Skin epidermis (tissue), 12 donors: ENCODE results near the gene RASSF5.

Source experiments
- H3K27ac ChIP-seq, 21 experiments: fragments of 200-600 bp; sonication (generic) in 11 of 21; one replicate each; pipeline ENCODE4 v1.5.0; 2020; ENCODE audit warnings: mild to moderate bottlenecking in 3 of 21, inconsistent platforms in 2 of 21, moderate library complexity in 2 of 21
- H3K4me3 ChIP-seq, 7 experiments: fragments of 200-600 bp; sonication (generic) in 2 of 7; one replicate each; pipeline ENCODE4 v1.5.0; 2020; ENCODE audit warnings: inconsistent platforms in 2 of 7, mild to moderate bottlenecking in 2 of 7, moderate library complexity in 1 of 7

Gene RASSF5

DNA sequence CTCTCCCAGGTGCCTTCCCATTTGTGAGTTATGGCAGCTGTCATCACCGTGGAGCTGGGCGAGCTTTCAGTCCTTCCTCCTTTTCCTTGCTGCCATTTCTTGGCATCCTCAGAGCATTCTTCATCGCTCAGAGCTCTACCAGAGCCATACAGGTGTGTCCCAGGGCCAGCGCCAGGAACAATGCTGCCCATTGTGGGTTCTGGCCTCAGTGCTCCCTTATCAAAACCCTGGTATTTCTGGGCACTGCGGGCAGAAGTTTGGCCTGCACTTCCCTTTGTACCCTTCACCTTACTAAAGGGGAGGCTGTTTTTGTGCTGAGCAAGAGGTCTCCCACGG, 28.5 kb downstream of the RASSF5 start:
- H3K27ac ChIP-seq, result no peak overlapping the region
- no peak overlapping the region for H3K4me3 ChIP-seq

DNA sequence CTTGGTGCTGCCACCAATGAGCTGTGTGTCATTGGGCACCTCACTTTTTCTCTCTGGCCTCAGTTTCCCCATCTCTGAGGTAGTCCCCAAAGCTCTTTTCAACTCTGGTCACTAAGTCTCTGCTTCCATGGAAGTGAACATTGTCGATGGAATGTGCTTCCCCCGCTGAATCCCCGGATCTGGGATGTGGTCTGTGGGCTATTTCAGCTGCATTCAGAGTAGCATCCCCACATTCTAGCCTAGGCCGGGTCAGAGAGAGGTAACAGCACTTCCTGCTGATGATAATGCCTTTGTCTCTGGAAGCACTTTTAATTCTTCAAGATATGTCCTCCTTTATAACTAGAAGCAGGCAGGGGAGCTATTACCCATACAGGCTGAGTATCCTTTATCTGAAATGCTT, 29.8 kb downstream of the RASSF5 start:
- Histone ChIP-seq H3K4me3 (no peak overlapping the region), H3K27ac (no peak overlapping the region)

DNA sequence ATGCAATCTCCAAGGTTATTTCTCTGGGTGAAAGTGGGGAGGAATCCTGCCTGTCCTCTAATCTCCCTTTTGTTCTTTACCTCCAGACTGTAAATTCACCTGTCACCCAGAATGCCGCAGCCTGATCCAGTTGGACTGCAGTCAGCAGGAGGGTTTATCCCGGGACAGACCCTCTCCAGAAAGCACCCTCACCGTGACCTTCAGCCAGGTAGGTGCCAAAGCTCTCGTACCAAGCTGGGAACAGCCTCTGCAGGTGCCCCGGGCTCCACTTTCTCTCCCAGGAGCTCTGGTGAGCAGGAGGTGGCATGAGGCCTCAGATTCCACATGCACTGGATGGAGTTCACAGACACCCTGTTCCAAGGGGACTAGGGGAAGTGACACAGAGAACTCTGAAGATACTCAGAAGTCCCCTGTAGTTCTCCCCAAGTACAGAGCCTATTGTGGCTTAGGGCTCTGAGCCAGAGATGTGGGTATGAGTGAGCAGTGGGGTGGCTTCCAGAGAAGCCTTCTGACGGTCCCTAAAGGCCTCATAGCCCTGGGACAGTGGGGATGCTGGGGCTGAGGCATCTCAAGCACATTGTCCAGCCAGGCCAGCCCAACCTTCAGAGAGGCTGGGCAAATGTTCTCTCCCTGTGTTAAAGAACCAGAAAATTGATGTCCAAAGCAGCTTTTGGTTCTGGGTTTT, 30.9 kb downstream of the RASSF5 start:
- Histone ChIP-seq H3K27ac (no peak overlapping the region), H3K4me3 (no peak overlapping the region)

DNA sequence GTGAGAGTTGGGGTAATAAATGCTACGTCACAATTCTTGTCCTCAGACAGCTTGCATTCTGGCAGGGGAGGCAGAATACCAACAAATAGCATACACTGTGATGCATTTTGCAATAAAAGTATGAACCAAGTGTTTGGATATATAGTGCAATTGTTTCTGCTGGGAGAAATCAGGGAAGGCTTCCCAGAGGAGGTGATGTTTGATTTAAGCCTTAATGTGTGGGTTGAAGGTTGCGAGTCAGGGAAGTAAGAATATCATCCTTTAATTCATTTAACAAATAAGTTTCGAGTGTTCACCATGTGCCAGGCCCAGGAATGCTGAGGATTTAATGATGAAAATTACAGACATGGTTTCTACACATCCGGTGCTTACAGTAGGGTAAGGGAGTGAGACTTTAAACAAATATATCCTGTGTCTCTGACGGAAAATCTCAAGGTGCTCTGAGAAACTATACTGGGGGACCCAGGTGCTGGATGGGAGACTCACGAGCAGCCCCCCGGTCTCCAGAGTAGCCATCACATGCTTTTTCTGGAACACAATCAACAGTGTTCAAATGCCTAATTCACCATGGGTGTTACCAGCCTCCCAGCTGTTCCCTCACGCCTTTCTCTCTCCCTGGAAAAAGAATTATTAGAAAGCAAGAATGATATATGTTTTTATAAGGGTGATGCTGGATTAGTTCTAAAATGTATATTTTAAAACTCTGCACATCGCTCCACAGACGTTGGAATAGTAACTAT, 31.7 kb downstream of the RASSF5 start:
- no peak overlapping the region for H3K4me3 ChIP-seq
- H3K27ac ChIP-seq, result peak overlapping the region in 3 of 21 experiments; percentile 57 to 67 (median 64)

DNA sequence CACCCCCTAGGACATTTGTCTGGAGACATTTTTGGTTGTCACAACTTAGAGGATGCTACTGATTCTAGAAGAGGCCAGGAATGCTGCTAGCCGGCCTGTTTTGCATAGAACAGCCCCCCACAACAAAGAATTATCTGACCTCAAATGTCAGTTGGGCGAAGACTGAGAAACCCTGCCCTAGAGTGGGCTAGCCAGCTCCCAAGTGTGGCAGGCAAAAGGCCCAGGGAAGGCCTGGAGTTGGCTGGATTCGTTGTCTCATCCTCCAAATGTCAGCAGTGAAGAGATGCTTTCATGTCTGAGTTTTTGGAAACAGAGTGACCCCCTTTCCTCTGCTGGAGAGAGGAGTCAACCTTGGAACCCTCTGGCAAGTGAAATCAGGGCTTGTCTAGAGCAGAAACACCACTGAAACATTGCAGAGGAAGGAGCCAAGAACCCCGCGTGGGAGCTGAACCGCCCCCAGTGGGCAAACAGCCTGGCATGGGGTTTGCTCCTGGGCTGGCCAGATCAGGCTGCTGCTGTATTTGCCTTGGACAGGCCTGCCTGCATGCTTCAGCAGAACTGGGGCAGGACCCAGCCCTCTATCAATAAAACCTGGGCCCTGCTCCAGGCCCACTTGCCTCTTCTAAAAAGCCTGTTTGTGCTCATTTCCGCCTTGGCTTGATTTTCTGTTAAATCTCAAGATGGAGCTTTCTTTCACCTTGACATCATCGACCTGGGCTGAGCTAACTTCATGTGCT, 32.9 kb downstream of the RASSF5 start:
- H3K4me3 ChIP-seq, result no peak overlapping the region
- H3K27ac ChIP-seq, result peak overlapping the region in 12 of 21 experiments; percentile 0 to 67 (median 48)

DNA sequence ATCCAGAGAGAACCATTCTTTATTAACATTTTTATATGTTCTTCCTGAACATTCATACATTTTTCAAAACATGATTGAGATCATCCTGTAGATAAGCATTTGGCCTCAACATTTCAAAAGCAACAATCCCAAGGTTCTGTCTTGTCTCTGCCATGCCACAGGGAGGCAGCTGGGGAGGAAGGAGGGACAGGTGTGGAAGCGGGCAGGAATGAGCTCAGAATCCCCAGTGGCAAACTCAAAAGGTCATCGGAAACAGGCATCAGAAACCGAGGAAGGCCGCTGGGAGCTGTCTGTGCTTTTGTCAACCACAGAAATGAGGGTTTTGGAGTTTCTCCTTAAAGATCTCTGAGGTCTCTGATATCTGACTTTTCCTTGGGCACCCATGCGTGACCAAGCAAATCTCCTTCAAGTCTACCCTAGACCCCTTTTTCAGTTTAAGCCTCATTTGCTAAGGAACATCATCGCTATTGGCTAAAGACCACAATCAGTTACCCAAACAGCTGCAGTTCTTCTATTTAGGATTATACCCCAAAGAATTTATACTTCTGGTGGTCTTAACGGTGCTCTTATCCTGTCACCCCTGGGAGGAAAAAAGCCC, 34.0 kb downstream of the RASSF5 start:
- peak overlapping the region in 6 of 21 experiments; percentile 1 to 64 (median 48) for H3K27ac ChIP-seq
- no peak overlapping the region for H3K4me3 ChIP-seq

DNA sequence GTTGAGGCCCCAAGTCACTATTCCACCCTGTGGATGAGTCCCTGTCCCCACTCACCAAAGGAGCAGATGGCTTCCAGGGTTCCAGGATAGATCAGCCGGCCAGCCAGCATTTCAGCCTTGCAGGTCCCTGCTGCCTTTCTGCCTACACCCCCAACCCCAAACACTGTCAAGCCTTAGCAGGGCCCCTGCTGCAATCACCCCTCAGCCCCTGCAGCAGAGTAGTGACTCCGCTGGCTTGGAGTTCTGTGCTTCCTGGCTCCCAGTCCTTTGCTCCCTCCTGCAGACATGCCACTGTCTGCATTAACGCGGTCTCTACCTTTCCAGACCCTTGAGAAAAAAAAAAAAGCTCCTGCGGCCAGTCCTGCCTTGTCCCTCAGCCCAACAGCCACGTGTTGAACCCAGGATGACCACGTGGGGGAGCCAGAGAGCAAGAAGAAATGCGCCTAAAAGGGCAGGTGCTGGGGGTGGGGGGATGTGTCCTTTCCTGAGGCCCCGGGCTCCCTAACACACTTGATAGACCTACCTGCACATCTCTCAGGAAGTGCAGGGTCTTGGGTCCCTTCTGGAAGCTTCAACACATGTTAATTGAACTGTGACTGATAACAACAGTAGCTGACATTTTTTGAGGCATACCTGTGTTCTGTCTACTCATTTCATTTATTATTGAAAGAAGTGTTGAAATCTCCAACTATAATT, 37.4 kb downstream of the RASSF5 start:
- H3K4me3 ChIP-seq, result no peak overlapping the region
- no peak overlapping the region for H3K27ac ChIP-seq

DNA sequence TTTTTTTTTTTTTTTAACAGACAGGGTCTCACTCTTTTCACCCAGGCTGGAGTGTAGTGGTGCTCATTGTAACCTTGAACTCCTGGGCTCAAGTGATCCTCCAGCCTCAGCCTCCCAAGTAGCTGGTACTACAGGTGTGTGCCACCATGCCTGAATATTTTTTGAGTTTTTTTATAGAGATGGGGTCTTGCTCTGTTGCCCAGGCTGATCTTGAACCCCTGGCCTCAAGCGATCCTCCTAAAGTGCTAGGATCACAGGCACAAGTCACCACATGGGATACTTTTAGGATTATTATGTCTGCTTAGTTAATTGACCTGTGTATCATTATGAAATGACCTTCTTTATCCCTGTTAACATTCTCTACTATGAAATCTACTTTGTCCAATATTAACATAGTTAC, 38.0 kb downstream of the RASSF5 start:
- H3K27ac ChIP-seq, result no peak overlapping the region
- H3K4me3 ChIP-seq, result no peak overlapping the region

DNA sequence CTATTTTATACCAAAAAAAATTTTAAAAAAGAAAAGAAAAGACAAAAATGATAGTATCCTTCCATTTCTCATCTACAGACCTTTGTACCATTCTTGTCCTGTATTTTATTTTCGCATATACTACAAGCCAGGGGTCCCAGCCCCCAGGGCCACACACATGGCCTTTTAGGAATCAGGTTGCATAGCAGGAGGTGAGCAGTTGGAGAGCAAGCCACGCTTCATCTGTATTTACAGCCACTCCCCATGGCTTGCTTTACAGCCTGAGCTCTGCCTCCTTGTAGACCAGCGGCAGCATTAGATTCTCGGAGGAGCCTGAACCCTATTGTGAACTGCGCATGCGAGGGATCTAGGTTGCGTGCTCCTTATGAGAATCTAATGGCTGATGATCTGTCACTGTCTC, 39.8 kb downstream of the RASSF5 start:
- Histone ChIP-seq H3K27ac (no peak overlapping the region), H3K4me3 (no peak overlapping the region)

DNA sequence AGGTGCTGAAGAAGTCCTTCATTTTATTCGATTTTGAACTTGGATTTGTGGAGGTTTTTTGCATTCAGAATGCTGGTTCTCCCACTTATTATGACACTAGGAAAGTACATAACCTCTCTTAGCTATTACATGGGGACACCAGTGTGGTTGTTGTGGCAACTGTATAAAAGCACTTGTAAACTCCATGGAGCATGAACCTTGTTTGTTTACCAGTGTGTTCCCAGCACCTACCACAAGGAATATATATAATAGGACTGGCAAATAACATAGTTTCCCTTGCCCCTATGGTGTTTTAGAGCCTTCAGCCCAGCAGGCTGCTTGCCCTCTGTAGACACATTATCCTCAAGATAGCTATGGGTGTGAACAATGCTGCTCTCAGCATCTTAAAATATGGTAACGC, 43.1 kb downstream of the RASSF5 start:
- H3K27ac ChIP-seq, result no peak overlapping the region
- H3K4me3 ChIP-seq, result no peak overlapping the region

DNA sequence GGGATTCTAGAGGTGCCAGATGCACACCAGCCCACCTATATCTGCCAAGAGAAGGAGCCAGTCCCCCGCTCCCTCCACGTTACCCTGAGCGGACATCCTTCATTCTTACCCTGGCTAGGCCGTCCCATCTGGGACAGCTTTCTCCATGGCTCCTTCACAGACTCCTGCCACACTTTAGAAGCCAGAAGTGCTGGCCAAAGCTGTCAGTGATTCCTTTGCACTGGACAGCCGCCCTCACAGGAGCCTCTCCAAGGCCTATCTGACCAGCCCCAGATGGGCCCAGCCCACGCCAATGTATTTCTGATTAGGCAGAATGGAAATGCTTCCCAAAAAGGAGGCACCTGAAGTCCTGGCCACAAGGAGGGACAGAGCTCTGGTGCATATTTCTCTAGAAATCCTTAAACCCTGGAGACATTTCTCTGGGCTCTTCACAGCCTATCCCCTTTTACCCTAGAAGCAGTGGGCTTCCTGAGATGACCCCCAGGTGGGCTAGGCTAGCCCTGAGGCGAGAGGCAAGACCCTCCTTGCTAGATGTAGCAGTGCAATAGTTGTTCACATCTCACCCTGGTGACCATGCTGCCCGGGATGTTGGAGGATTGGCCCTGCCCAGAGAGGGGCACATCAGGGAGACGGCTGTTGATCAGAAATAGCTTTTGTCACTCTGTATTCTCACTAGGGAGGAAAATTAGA, 44.1 kb downstream of the RASSF5 start:
- Histone ChIP-seq H3K27ac (peak overlapping the region in 4 of 21 experiments; percentile 10 to 70 (median 44)), H3K4me3 (no peak overlapping the region)

DNA sequence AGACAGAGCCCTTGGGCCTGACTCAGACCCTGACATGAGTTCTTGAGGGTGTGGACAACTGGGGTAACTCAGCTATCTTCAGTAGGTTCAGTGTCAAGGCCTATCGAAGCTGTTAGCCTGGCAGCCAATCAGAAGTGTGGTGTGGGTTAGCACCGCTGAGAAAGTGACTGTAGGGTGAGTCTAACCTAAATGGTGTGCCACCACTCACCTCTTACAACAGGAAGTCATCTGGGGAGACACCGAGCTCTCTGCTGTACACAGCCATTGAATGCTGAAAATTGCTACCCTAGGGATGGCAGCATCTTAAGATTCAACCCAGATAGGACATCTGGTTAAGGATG, 44.6 kb downstream of the RASSF5 start:
- Histone ChIP-seq H3K27ac (peak overlapping the region in 3 of 21 experiments; percentile 42 to 70 (median 45)), H3K4me3 (no peak overlapping the region)

DNA sequence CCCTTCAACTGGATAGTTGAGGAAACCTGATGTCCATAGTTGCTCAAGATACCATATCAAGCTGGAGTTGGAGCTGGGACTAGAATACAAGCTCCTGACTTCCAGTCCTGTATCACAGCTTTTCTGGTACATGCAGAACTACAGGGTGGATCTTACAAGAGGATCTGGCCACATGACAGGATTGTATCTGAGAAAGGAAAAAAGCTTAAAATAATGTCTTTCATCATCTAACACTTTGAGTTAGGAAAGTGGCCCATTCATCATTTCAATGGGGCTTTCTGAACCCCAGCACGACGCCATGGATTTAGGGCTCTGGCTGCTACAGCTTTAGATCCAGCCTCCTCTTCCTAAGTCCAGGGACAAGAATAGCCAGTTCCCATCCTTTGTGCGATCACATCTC, 46.9 kb downstream of the RASSF5 start:
- Histone ChIP-seq H3K4me3 (no peak overlapping the region), H3K27ac (no peak overlapping the region)

DNA sequence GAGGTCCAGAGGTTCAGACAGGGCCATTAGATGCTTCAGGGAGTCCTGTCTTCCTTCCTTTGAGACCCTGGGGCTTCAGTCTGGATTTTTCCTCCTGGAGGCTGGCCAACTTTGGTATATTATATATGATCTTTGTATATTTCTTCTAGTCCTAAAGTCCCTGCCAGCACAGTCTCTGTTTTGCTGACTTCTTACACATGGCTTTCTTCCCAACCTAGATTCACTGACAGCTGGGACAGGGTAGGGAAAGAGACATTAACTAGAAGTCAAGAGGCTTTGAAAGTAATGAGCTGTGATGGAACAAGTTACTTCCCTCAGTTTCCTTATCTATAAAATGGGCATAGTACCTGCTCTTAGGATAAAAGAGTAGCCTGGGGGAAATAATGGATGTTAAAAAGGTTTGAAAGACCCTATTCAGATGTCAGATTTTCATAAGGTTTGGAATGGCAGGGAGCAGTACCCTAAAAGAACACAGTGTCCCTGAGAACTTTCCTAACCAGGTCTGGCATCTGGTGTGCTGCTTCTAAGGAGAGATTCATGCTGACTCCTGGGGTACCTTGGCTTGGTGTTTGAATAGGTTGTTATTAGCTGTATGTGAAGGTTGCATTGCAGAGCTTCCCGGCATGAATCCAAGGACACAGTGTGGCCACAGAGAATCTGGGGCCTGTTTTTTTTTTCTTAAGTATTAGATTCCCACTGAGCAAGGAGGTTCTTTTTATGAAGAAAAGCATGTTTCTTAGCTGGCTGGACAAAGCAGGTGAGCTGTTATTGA, 47.6 kb downstream of the RASSF5 start:
- Histone ChIP-seq H3K4me3 (no peak overlapping the region), H3K27ac (peak overlapping the region in 9 of 21 experiments; percentile 12 to 99 (median 94))

DNA sequence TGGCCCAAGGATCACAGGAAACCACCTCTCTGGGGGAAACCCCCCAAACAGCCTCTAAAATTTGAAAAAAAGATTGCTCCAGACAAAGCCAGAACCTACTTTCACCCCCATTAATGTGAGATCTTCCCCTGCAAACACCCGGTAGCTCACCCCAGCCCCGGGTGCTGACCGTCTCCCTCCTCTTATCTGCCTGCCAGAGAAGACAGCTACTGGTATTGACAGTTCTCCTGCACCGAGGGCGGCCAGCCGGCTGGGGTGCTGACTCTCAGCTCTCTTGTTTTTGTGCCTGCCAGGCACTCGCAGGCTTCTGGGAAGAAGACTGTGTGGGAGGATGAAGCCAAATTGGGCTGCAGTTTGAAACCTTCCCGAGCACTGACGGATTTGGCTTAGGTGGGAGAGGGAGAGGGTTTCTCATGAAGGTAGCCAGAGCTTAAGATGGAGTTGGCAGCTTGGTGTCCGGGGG, 48.2 kb downstream of the RASSF5 start:
- no peak overlapping the region for H3K4me3 ChIP-seq
- peak overlapping the region in 13 of 21 experiments; percentile 19 to 99 (median 92) for H3K27ac ChIP-seq

DNA sequence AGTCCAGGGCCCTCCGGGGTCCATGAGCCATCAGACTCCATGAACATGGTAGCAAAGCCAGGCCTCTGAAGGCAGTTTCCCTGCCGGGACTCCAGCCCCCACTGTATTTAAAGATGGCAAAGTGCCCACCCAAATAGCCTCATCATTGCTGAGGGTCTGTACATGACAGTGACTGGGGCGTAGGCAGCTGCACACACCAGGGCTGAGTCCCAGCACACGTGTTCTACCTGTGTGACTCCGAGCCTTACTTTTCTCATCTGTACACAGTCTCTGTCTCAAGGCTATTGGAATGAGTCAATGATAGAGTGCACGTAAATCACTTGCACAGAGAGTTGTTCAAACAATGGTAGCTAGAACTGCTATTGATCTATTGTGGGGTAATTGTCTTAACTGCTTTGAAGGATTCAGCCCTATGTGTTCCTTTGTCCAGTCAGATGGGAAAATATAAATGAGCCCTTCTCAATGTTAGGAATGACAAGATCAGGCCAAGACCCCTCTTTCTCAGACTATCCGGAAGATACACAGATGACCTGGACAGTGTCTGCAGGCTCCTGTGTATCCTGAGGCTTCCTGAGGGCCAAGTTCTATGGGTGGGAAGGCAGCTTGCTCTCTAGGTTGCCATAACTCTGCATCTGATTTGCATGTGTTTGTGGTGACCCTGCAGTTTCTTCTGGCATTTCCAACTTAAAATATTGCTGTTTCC, 48.9 kb downstream of the RASSF5 start:
- peak overlapping the region in 17 of 21 experiments; percentile 19 to 99 (median 90) for H3K27ac ChIP-seq
- H3K4me3 ChIP-seq, result peak overlapping the region in 4 of 7 experiments; percentile 52 to 67 (median 58)

DNA sequence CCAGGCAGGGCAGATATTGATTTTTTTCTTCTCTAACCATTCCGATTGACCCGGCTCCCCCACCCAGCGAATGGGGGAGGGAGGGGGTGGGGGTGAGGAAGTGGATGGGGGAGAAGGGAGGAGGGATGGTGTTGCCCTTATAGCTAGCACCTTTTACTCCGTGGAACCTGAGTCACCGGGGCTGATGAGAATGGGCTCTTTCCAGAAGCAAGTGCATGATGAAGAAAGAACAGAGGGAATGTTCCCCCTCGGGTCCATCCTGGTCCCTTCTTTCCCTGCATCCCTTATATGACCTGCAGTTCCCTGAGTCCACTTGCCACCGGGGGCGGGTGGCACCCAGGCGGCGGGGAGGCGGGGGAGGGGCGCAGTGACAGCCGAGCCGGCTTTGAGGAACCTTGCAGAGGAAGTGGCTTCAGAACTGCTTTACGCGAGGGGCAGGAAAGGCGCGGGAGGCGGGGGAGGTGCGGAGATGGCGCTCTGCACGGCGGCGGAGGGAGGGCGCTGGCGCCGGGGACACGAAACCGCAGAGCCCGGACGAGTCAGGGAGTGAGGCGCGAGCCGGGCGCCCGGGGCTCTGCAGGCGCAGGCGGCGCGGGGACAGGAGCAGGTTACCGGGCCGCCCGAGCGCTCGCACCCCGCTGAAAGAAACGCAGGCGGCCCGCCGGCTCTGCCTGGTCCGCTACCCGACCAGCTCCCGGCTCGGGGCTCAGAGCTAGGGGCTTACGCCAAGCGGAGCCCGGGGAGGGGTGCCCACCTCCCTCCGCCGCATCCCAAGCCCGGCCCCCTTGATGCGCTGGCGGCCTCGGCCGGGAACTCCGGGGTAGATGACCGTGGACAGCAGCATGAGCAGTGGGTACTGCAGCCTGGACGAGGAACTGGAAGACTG, 49.7 kb downstream of the RASSF5 start:
- H3K4me3 ChIP-seq, result peak overlapping the region; percentile 47 to 67 (median 57)
- H3K27ac ChIP-seq, result peak overlapping the region in 20 of 21 experiments; percentile 19 to 99 (median 90)
